Neural progenitor cell (in vitro differentiated cells): ENCODE measurements around the gene SLC43A2.

ENCODE experiments used
- CTCF ChIP-seq: fragments of 200-600 bp; sonication (generic); IDR thresholded peaks from 2 replicates; pipeline ENCODE4 v1.5.1; 2017; ENCODE audit warnings: antibody characterized with exemption, mild to moderate bottlenecking
- EZH2 ChIP-seq: fragments of 200-600 bp; sonication (generic); IDR thresholded peaks from 2 replicates; pipeline ENCODE4 v1.6.1; 2017; ENCODE audit warnings: antibody characterized with exemption, mild to moderate bottlenecking, moderate library complexity
- EZH2phosphoT487 ChIP-seq: fragments of 200-600 bp; sonication (generic); IDR thresholded peaks from 2 replicates; pipeline ENCODE4 v1.6.1; 2017; ENCODE audit warnings: antibody characterized with exemption

GRCh38 chr17:1588821-1589585 is 39.6 kb downstream of the SLC43A2 start:
- TF ChIP-seq CTCF, result no peak
- no peak for TF ChIP-seq EZH2phosphoT487
- no peak for TF ChIP-seq EZH2
